ENCODE data around the gene ETV1.

ETV1 gene

GRCh38 chr7:13904689-13905088 lies 84.8 kb downstream of the ETV1 start:
- H3K4me3 ChIP-seq (ENCODE audit: low read length) = no peak overlapping the region
- no peak overlapping the region for H3K4me2 ChIP-seq (ENCODE audit: low read length)
- no peaks in the 10 kb centered on the region for H3K27me3 ChIP-seq (ENCODE audit: control insufficient read depth, low read length)
- H3K36me3 ChIP-seq (ENCODE audit: control insufficient read depth, low read length) = no peaks in the 10 kb centered on the region
- no peaks in the 10 kb centered on the region for H3K4me1 ChIP-seq (ENCODE audit: control insufficient read depth, low read length)
- H3K9me3 ChIP-seq (ENCODE audit: control insufficient read depth, insufficient read depth, low read length) = no peaks in the 10 kb centered on the region
- H3K9me2 ChIP-seq (replicated peaks; ENCODE audit: control insufficient read depth, low read length) = no peaks in the 10 kb centered on the region
- no peaks in the 10 kb centered on the region for H3F3A ChIP-seq (ENCODE audit: control insufficient read depth, insufficient read depth)
- H4K20me1 ChIP-seq (ENCODE audit: control insufficient read depth, insufficient read depth, low read depth, low read length) = no peaks in the 10 kb centered on the region
- H3K79me2 ChIP-seq (ENCODE audit: control insufficient read depth, low read length) = no peaks in the 10 kb centered on the region
- TF ChIP-seq EZH2phosphoT487 (IDR thresholded peaks at IDR 0.05; ENCODE audit: borderline replicate concordance, low read length) (no peak), CTCF (IDR thresholded peaks at IDR 0.05; ENCODE audit: low read depth, low read length, poor library complexity, severe bottlenecking) (no peak)
- no peak overlapping the region for H3K27ac ChIP-seq (ENCODE audit: low read depth, low read length)

- Histone ChIP-seq H4K20me1 (ENCODE audit: control insufficient read depth, insufficient read depth, low read depth, low read length) (no peaks in the 10 kb centered on the region), H3K36me3 (ENCODE audit: control insufficient read depth, low read length) (no peaks in the 10 kb centered on the region), H3K79me2 (ENCODE audit: control insufficient read depth, low read length) (no peaks in the 10 kb centered on the region), H3K4me3 (ENCODE audit: low read length) (no peak overlapping the region), H3F3A (ENCODE audit: control insufficient read depth, insufficient read depth) (no peaks in the 10 kb centered on the region), H3K9me3 (ENCODE audit: control insufficient read depth, insufficient read depth, low read length) (peaks cover 2% of the 10 kb centered on the region; the same call in 1 of the 2 replicates), H3K27ac (ENCODE audit: low read depth, low read length) (no peak overlapping the region), H3K27me3 (ENCODE audit: control insufficient read depth, low read length) (no peaks in the 10 kb centered on the region), H3K4me2 (ENCODE audit: low read length) (no peak overlapping the region), H3K9me2 (replicated peaks; ENCODE audit: control insufficient read depth, low read length) (no peaks in the 10 kb centered on the region), H3K4me1 (ENCODE audit: control insufficient read depth, low read length) (no peaks in the 10 kb centered on the region)
- TF ChIP-seq EZH2phosphoT487 (IDR thresholded peaks at IDR 0.05; ENCODE audit: borderline replicate concordance, low read length) = no peak
- no peak for TF ChIP-seq CTCF (IDR thresholded peaks at IDR 0.05; ENCODE audit: low read depth, low read length, poor library complexity, severe bottlenecking)
These were observed 85.5 kb downstream of the ETV1 start for GRCh38 chr7:13904007-13904406.

GRCh38 chr7:13901577-13901976 lies 87.9 kb downstream of the ETV1 start:
- H3K79me2 ChIP-seq (ENCODE audit: control insufficient read depth, low read length) = no peaks in the 10 kb centered on the region
- H3K4me1 ChIP-seq (ENCODE audit: control insufficient read depth, low read length) = no peaks in the 10 kb centered on the region
- TF ChIP-seq EZH2phosphoT487 (IDR thresholded peaks at IDR 0.05; ENCODE audit: borderline replicate concordance, low read length) (no peak), CTCF (IDR thresholded peaks at IDR 0.05; ENCODE audit: low read depth, low read length, poor library complexity, severe bottlenecking) (no peak)

More at GRCh38 chr7:13901577-13901976, 87.9 kb downstream of the ETV1 start:
- Histone ChIP-seq H3F3A (ENCODE audit: control insufficient read depth, insufficient read depth) (no peaks in the 10 kb centered on the region), H3K4me3 (ENCODE audit: low read length) (no peak overlapping the region), H3K4me2 (ENCODE audit: low read length) (no peak overlapping the region), H3K9me3 (ENCODE audit: control insufficient read depth, insufficient read depth, low read length) (peaks cover 6% of the 10 kb centered on the region; the same call in 1 of the 2 replicates), H4K20me1 (ENCODE audit: control insufficient read depth, insufficient read depth, low read depth, low read length) (no peaks in the 10 kb centered on the region), H3K9me2 (replicated peaks; ENCODE audit: control insufficient read depth, low read length) (no peaks in the 10 kb centered on the region; the same call in 1 of the 2 replicates), H3K36me3 (ENCODE audit: control insufficient read depth, low read length) (no peaks in the 10 kb centered on the region), H3K27me3 (ENCODE audit: control insufficient read depth, low read length) (no peaks in the 10 kb centered on the region), H3K27ac (ENCODE audit: low read depth, low read length) (no peak overlapping the region)
